HepG2 (cell line): ENCODE data around the gene RRP12. TPM values are rescaled to one million over a fixed set of nuclear protein-coding genes. Genes with fewer than 3 reads are reported as not detected.

Experiments used
- ARNTL ChIP-seq: sonication (generic); formaldehyde crosslinking; IDR thresholded peaks from 2 replicates; pipeline ENCODE4 v1.4.0; 2020; ENCODE audit warnings: mild to moderate bottlenecking, missing genetic modification reagents
- ASH2L ChIP-seq: fragments of 300-600, 200-600 bp; sonication (generic); IDR thresholded peaks from 2 replicates; pipeline ENCODE4 v1.7.0; 2017; ENCODE audit warnings: low read depth, mild to moderate bottlenecking, moderate library complexity, mixed read lengths, low read length; ENCODE audit not compliant: insufficient read length
- BATF2 ChIP-seq: sonication (generic); formaldehyde crosslinking; IDR thresholded peaks from 2 replicates; pipeline ENCODE4 v1.8.0; 2022; ENCODE audit warnings: mild to moderate bottlenecking, missing genetic modification reagents, moderate library complexity
- CEBPG ChIP-seq: IDR thresholded peaks from 2 replicates; pipeline ENCODE4 v1.6.1; 2016
- CENPT ChIP-seq: sonication (generic); formaldehyde crosslinking; IDR thresholded peaks from 2 replicates; pipeline ENCODE4 v1.8.0; 2022; ENCODE audit warnings: low read depth, mild to moderate bottlenecking, moderate library complexity, missing genetic modification reagents
- GATAD2A ChIP-seq: IDR thresholded peaks from 2 replicates; pipeline ENCODE4 v1.6.1; 2016
- GMEB2 ChIP-seq: IDR thresholded peaks from 2 replicates; pipeline ENCODE4 v1.6.1; 2016; ENCODE audit warnings: missing biosample characterization, missing genetic modification reagents, low read depth
- LRRFIP1 ChIP-seq: sonication (generic); formaldehyde crosslinking; conservative IDR thresholded peaks from 2 replicates; pipeline ENCODE4 v1.4.0; 2020; ENCODE audit warnings: missing genetic modification reagents
- PAF1 ChIP-seq: IDR thresholded peaks from 2 replicates; pipeline ENCODE4 v1.6.1; 2016; ENCODE audit warnings: missing genetic modification reagents, missing compliant biosample characterization
- SAFB2 ChIP-seq: sonication (generic); formaldehyde crosslinking; IDR thresholded peaks from 2 replicates; pipeline ENCODE4 v1.5.1; 2020; ENCODE audit warnings: missing genetic modification reagents, low read depth, mild to moderate bottlenecking, borderline replicate concordance
- SATB2 ChIP-seq: sonication (generic); formaldehyde crosslinking; IDR thresholded peaks from 2 replicates; pipeline ENCODE4 v1.5.0; 2020; ENCODE audit warnings: missing genetic modification reagents
- SMAD3 ChIP-seq: sonication (generic); formaldehyde crosslinking; IDR thresholded peaks from 2 replicates; pipeline ENCODE4 v1.4.0; 2020; ENCODE audit warnings: missing genetic modification reagents
- THAP7 ChIP-seq: sonication (generic); formaldehyde crosslinking; IDR thresholded peaks from 2 replicates; pipeline ENCODE4 v1.8.1; 2023; ENCODE audit warnings: mild to moderate bottlenecking, missing genetic modification reagents
- ZFP62 ChIP-seq: sonication (generic); formaldehyde crosslinking; IDR thresholded peaks from 2 replicates; pipeline ENCODE4 v1.4.0; 2020; ENCODE audit warnings: missing genetic modification reagents
- ZMYM2 ChIP-seq: sonication (generic); formaldehyde crosslinking; IDR thresholded peaks from 2 replicates; pipeline ENCODE4 v1.8.0; 2022; ENCODE audit warnings: mild to moderate bottlenecking, missing genetic modification reagents
- ZNF512 ChIP-seq: sonication (generic); formaldehyde crosslinking; IDR thresholded peaks from 2 replicates; pipeline ENCODE4 v1.4.0; 2020; ENCODE audit warnings: mild to moderate bottlenecking, missing genetic modification reagents
- ZNF619 ChIP-seq: sonication (generic); formaldehyde crosslinking; IDR thresholded peaks from 2 replicates; pipeline ENCODE4 v1.4.0; 2020; ENCODE audit warnings: mild to moderate bottlenecking, missing genetic modification reagents
- ZNF678 ChIP-seq: sonication (generic); formaldehyde crosslinking; IDR thresholded peaks from 2 replicates; pipeline ENCODE4 v1.4.0; 2020; ENCODE audit warnings: mild to moderate bottlenecking, missing genetic modification reagents
- ZNF720 ChIP-seq: sonication (generic); formaldehyde crosslinking; IDR thresholded peaks from 2 replicates; pipeline ENCODE4 v1.4.0; 2020; ENCODE audit warnings: missing genetic modification reagents
- ZNF75D ChIP-seq: sonication (generic); formaldehyde crosslinking; IDR thresholded peaks from 2 replicates; pipeline ENCODE4 v1.8.1; 2023; ENCODE audit warnings: missing genetic modification reagents, mild to moderate bottlenecking, borderline replicate concordance
- ZNF772 ChIP-seq: sonication (generic); formaldehyde crosslinking; IDR thresholded peaks from 2 replicates; pipeline ENCODE4 v1.5.0; 2020; ENCODE audit warnings: mild to moderate bottlenecking, missing genetic modification reagents
- ZNF781 ChIP-seq: sonication (generic); formaldehyde crosslinking; IDR thresholded peaks from 2 replicates; pipeline ENCODE4 v1.5.1; 2020; ENCODE audit warnings: borderline replicate concordance, mild to moderate bottlenecking, missing genetic modification reagents; ENCODE audit errors: not compliant biosample characterization
- ZSCAN12 ChIP-seq: sonication (generic); formaldehyde crosslinking; IDR thresholded peaks from 2 replicates; pipeline ENCODE4 v1.9.0; 2021; ENCODE audit warnings: mild to moderate bottlenecking, missing genetic modification reagents
- ZSCAN30 ChIP-seq: sonication (generic); formaldehyde crosslinking; IDR thresholded peaks from 2 replicates; pipeline ENCODE4 v1.5.0; 2020; ENCODE audit warnings: mild to moderate bottlenecking, missing genetic modification reagents
- polyA plus RNA-seq, 8 experiments: library from polyadenylated mRNA; depleted of rRNA in 3 of 8; stranded (reverse) in 7 of 8; unstranded in 1 of 8; fragments of >200 nt; fragmentation: Illumina TruSeq in 4 of 8; extraction: Trizol in 4 of 8; gene quantifications; 2 replicates each; pipeline versions ENCODE4 v1.2.1 to v1.2.3, GENCODE V29; 2011 to 2016; ENCODE audit warnings: low read depth in 4 of 8, missing spikeins in 1 of 8, mixed read lengths in 1 of 8; ENCODE audit not compliant: insufficient read depth in 1 of 8
- total RNA-seq, 5 experiments: library from RNA; depleted of rRNA; stranded (reverse); fragments of >200 nt; fragmentation: Illumina TruSeq; extraction: Trizol; gene quantifications; 2 replicates each; pipeline ENCODE4 v1.2.3, GENCODE V29; 2016; ENCODE audit warnings: low read depth in 1 of 5

RRP12 gene
- total and polyA plus RNA-seq, 2 of the 13 experiments (the other 11 are each of a cell fraction or from before 2014, with no cell fraction given): 13.2 to 39.4 TPM

GRCh38 chr10:97334370-97335175 is 66.6 kb downstream of the RRP12 start, which contains the start of gene FRAT2 (continued):
- no peak for TF ChIP-seq LRRFIP1
- TF ChIP-seq GATAD2A (CRISPR knock-in tag): no peak
- TF ChIP-seq BATF2 (CRISPR knock-in tag): 0 out of 2 replicates have a peak, but pooled peaks have one; percentile 36
- peak; percentile 64; the same call in 1 of the 2 replicates for TF ChIP-seq SMAD3 (CRISPR knock-in tag)
- no peak for TF ChIP-seq ZNF781 (CRISPR knock-in tag)
- 0 out of 2 replicates have a peak, but pooled peaks have one; percentile 36 for TF ChIP-seq ZNF619
- 0 out of 2 replicates have a peak, but pooled peaks have one; percentile 32 for TF ChIP-seq ZNF772 (CRISPR knock-in tag)
- no peak for TF ChIP-seq CENPT (CRISPR knock-in tag)
- peak; percentile 97 for TF ChIP-seq ZNF678
- TF ChIP-seq ZMYM2 (CRISPR knock-in tag): no peak
- TF ChIP-seq ZSCAN12 (CRISPR knock-in tag): peak; percentile 68; the same call in 1 of the 2 replicates
- no peak for TF ChIP-seq ZNF75D (CRISPR knock-in tag)
- TF ChIP-seq PAF1 (CRISPR knock-in tag): no peak
- TF ChIP-seq ZNF512 (CRISPR knock-in tag): 0 out of 2 replicates have a peak, but pooled peaks have one; percentile 20
- no peak; the same call in 1 of the 2 replicates for TF ChIP-seq SATB2 (CRISPR knock-in tag)
- no peak for TF ChIP-seq ZNF720 (CRISPR knock-in tag)
- TF ChIP-seq ASH2L: peak; percentile 44
- no peak for TF ChIP-seq THAP7
- TF ChIP-seq SAFB2 (CRISPR knock-in tag): no peak
- TF ChIP-seq CEBPG (CRISPR knock-in tag): no peak
- TF ChIP-seq ZFP62: no peak
- peak; percentile 96 for TF ChIP-seq ARNTL (CRISPR knock-in tag)
- TF ChIP-seq GMEB2: no peak; the same call in 1 of the 2 replicates
- no peak for TF ChIP-seq ZSCAN30
